Measurements from ENCODE around the gene SEBOX.

SEBOX gene

DNA sequence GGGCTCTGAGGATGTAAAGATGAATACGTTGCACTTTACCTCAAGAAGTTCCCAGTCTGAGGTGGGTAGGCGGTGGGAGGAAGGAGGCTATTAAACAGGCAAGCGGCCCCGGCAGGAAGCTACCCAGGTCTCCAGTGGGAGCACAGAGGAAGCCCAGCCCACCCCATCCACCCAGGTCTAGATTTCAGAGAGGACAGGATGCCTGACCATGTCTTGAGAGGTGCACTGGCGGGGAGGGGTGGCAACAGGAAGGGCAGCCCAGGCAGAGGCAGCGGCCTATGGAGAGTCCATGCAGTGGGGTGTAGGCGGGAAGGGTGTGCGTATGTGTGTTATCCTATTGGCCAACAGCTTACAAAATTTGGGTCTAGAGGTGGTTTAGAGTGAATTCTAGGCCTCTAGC, 20.4 kb upstream of the SEBOX start:
- TF ChIP-seq GATA3 (IDR thresholded peaks at IDR 0.05; ENCODE audit: low read depth, low read length): no peak
- no peak for TF ChIP-seq GATA2 (IDR thresholded peaks at IDR 0.05; ENCODE audit: low read depth, low read length)

DNA sequence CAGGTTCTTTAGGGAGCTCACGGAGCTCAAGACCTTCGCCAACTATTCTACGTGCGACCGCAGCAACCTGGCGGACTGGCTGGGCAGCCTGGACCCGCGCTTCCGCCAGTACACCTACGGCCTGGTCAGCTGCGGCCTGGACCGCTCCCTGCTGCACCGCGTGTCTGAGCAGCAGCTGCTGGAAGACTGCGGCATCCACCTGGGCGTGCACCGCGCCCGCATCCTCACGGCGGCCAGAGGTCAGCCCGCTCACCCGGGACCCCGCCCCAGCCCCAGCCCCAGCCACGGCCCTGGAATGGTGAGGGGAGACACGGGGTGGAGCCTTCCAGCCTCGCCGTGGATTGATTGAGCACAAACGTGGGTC, 20.0 kb upstream of the SEBOX start:
- TF ChIP-seq GATA3 (IDR thresholded peaks at IDR 0.05; ENCODE audit: low read depth, low read length) (no peak), GATA2 (IDR thresholded peaks at IDR 0.05; ENCODE audit: low read depth, low read length) (no peak)

DNA sequence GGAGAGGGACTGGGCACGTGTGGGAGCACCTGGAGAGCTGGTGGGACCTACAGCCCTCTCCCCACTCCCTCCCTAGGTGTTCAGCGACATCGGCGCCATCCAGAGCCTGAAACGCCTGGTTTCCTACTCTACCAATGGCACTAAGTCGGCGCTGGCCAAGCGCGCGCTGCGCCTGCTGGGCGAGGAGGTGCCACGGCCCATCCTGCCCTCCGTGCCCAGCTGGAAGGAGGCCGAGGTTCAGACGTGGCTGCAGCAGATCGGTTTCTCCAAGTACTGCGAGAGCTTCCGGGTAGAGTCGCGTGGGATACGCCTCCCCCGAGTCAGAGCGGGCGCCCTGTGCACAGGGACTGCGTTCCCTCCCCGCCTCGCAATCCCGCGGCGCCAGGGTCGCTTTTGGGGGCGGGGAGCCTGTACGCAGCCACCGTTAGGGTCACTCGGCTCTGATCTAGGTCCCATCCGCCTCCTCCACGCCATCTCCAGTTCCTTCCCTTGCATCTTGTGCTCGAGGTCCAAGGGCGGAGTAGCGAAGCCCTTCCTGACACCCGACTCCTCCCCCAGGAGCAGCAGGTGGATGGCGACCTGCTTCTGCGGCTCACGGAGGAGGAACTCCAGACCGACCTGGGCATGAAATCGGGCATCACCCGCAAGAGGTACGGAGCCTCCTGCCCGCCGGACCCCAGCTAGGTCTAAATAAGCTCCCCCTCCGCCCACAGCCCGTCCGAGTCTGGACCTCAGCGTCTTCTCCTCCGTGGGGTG, 19.5 kb upstream of the SEBOX start:
- no peak for TF ChIP-seq GATA2 (IDR thresholded peaks at IDR 0.05; ENCODE audit: low read depth, low read length)
- no peak for TF ChIP-seq GATA3 (IDR thresholded peaks at IDR 0.05; ENCODE audit: low read depth, low read length)

DNA sequence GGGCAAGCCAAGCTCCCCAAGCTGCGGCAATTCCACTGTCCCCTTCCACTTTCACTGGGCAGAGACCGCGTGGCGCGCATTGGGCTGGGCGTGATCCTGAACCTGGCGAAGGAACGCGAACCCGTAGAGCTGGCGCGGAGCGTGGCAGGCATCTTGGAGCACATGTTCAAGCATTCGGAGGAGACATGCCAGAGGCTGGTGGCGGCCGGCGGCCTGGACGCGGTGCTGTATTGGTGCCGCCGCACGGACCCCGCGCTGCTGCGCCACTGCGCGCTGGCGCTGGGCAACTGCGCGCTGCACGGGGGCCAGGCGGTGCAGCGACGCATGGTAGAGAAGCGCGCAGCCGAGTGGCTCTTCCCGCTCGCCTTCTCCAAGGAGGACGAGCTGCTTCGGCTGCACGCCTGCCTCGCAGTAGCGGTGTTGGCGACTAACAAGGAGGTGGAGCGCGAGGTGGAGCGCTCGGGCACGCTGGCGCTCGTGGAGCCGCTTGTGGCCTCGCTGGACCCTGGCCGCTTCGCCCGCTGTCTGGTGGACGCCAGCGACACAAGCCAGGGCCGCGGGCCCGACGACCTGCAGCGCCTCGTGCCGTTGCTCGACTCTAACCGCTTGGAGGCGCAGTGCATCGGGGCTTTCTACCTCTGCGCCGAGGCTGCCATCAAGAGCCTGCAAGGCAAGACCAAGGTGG, 16.3 kb upstream of the SEBOX start:
- no peak for TF ChIP-seq GATA3 (IDR thresholded peaks at IDR 0.05; ENCODE audit: low read depth, low read length)

DNA sequence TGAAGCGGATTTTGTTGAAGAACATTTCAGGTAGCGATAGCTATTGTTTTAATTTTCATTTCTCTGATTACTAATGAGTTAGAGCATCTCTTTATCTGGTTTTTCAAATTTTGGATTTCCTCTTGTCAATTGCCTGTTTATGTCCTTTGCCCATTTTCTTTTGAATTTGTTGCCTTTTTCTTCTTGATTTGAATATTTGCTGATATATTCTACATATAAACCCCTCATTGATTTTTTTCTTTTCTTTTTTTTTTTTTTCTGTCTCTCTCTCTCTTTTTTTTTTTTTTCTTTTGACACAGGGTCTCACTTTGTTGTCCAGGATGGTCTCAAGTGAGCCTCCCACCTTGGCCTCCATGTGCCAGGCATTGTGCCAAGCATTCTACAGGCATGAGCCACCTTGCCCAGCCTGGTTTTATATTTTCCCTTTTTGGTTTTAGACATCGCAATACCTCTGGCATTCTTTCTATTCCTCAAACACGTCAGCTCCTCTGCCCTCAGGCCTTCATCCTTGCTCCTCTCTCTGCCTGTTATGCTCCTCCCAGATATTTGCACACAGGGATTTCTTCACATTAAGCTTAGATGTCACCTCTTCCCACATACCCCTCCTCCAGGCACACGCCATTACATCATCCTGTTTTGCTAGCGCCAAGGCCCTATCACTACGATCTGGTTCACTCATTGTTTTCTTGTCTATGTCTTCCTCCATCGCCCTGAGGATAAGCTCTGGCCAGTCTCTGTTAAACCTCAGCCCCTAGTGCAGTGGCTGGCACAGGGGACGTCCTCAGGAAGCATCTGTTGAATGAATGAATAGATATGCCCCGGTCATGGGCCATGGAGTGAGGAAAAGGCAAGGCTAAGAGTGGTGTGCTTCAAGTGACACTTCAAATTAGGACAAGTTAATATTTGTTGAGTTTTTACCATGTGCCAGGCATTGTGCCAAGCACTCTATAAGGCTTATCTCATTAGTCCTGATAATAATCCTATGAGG, 15.1 kb upstream of the SEBOX start:
- peak; percentile 73 for TF ChIP-seq GATA2 (IDR thresholded peaks at IDR 0.05; ENCODE audit: low read depth, low read length)
- TF ChIP-seq GATA3 (IDR thresholded peaks at IDR 0.05; ENCODE audit: low read depth, low read length): peak; percentile 56; the same call in 1 of the 2 replicates

DNA sequence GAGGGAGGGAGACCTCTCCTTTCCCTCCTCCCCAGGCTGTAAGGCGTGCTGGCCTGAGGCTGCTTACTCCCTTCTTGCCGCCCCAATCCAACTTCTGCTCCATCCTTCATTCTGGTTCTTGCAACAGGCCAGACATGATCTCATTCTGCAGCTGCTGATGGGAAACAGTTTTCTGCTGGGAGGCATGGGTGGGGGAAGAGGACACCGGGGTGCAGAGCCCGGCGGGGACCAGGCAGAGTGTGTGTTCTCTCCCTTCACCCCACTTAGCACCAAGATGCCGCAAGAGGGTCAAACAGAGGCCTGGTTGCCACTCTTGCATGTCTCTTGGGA, 7.9 kb upstream of the SEBOX start:
- TF ChIP-seq GATA3 (IDR thresholded peaks at IDR 0.05; ENCODE audit: low read depth, low read length): no peak

DNA sequence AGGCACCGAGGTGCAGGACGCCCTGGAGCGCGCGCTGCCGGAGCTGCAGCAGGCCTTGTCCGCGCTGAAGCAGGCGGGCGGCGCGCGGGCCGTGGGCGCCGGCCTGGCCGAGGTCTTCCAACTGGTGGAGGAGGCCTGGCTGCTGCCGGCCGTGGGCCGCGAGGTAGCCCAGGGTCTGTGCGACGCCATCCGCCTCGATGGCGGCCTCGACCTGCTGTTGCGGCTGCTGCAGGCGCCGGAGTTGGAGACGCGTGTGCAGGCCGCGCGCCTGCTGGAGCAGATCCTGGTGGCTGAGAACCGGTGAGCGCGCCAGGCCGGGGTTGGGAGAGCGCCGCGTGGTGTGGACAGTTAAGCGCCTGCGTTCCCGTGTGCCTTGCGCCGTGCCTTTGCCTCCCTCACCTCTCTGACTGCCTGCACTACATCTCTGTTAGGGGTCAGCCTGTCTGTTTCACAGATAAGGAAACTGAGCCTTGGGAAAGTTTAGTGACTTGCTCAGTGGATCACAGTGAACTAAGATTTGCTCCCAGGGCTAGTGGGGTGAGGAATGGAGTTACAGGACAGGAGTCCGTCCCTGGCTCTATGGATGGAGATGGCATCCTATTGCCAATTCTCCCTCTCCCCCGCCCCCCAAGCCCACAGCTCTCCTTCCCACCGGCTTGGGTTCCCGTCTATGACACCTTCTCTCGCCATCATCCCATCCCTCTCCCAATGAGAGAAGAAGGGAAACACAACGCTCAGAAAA, 7.4 kb upstream of the SEBOX start:
- TF ChIP-seq GATA2 (IDR thresholded peaks at IDR 0.05; ENCODE audit: low read depth, low read length): no peak
- TF ChIP-seq GATA3 (IDR thresholded peaks at IDR 0.05; ENCODE audit: low read depth, low read length): no peak

DNA sequence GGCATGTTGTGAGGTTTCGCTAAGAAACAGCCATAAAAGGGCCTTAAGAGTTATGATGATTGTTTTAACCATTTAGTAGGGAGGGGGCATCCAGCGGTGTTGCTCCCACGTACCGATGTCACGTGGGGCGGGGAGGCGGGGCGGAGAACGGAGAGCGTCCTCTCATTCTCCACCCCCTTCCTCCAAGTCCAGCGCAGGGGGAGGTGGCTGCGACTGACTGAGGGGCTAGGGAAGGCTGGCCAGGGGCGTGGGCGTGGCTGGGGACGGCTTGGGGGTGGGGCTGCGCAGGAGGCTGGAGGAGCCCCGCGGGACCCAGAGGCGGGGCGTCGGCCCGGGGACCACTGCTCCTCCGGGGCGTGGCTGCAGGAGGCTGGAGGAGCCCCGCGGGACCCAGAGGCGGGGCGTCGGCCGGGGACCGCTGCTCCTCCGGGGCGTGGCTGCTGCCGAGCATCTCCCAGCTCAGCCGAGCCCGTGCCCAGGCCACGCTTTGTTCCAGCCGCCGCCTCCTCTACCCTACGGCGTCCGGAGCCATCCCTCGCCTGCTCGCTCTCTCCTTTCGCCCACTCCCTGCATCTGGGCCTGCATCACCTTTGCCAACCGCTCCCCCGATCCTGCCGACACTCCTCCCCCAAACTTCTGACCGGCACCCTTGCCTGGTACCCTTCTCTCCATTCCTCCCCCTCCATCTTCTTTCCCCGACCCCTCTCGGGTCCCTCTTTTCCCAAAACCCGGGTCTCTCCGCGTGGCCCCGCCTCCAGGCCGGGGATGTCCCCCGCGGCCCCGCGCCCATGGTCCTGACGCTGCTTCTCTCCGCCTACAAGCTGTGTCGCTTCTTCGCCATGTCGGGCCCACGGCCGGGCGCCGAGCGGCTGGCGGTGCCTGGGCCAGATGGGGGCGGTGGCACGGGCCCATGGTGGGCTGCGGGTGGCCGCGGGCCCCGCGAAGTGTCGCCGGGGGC, 6.5 kb upstream of the SEBOX start, which contains the start of gene SARM1:
TSS of gene SARM1 (plus strand) at position 450 of the 958 bp plus-strand sequence. CDS start at position 789, 339 bp downstream.
- no peak for TF ChIP-seq GATA3 (IDR thresholded peaks at IDR 0.05; ENCODE audit: low read depth, low read length)

DNA sequence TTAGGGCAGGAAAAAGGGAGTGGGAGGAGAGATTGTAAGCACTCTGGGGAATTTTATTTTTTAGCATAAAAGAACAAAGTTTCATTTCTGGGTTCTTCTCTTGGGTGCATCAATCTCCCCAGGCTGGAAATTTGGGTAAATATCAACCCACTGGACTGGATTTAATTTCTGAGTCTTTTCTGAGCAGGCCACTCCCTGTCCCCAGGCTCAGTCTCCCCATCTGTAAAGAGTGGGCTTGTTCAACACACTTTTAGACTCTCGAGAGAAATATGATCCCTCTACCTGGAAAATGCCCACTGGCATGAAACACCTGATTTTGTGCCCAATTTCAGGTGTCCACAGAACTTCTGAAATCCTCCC, 5.7 kb upstream of the SEBOX start:
- TF ChIP-seq GATA2 (IDR thresholded peaks at IDR 0.05; ENCODE audit: low read depth, low read length) (no peak), GATA3 (IDR thresholded peaks at IDR 0.05; ENCODE audit: low read depth, low read length) (no peak)

DNA sequence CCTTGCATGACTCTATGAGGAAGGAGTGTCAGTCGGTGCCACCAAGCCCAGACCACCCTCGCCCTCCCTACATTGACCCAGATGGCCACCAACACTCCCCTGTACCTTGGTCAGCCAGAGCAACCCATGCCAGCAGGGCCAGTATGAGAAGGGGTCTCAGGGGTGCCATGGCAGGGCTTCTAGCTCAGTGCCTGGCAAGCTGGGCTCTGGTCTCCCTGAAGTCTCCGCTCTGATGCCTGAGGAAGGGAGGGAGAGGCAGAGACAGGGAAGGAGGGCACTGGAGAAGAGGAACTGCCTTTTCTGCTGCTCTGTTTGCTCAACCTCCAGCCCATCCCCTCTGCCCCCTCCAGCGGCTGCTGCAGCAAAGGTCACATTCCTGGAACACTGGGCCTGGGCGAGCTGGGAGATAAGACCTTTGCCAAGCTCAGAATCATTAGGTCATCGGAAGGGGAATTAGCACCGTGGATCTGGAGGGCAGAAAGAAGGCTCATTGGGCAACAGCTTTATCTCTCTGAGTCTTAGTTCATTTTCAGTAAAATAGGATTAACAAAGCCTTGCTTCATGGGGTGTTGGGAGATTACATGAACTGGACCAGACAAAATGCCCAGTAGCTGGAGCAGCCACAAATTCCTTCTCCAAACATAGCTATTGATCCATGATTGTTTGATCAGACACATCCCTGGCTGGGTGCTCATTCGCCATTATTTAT, 5.2 kb upstream of the SEBOX start, which contains the start of gene VTN:
TSS of gene VTN (minus strand) at position 273 of the 709 bp plus-strand sequence. CDS start at position 169, 104 bp downstream.
- TF ChIP-seq GATA2 (IDR thresholded peaks at IDR 0.05; ENCODE audit: low read depth, low read length): peak; percentile 57; the same call in 1 of the 2 replicates
- TF ChIP-seq GATA3 (IDR thresholded peaks at IDR 0.05; ENCODE audit: low read depth, low read length): no peak

DNA sequence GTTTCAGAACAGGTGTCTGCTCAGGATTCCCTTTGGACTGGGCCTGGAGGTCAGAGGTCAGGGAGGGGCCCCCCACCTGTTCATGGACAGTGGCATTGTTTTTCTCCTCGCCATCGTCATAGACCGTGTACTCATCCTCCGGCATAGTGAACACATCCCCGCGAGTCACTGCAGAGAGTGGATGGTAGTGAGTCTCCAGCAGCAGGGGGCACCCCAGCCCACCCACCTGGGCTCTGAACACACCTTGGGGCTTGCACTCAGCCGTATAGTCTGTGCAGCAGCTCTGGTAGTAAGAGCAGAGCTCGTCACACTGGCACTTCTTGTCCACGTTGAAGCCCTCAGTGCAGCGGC, 4.7 kb upstream of the SEBOX start:
- TF ChIP-seq GATA2 (IDR thresholded peaks at IDR 0.05; ENCODE audit: low read depth, low read length) (no peak), GATA3 (IDR thresholded peaks at IDR 0.05; ENCODE audit: low read depth, low read length) (no peak)
